HG03103 (cell line): ENCODE results near the gene SYT8.
"Not testable (repeated sequence)": the region's sequence is repeated elsewhere in the genome, so short reads cannot be mapped to it uniquely, and the experiment has no call there.

Source experiments
- ATAC-seq: cut with Tn5 transposase; IDR thresholded peaks from one replicate; pipeline ENCODE4 v1.9.1; 2021; ENCODE audit warnings: low read depth; ENCODE audit not compliant: unreplicated experiment

The SYT8 gene

GRCh38 chr11:1868636-1869291, 34.0 kb downstream of the SYT8 start:
- no peak for ATAC-seq

DNA sequence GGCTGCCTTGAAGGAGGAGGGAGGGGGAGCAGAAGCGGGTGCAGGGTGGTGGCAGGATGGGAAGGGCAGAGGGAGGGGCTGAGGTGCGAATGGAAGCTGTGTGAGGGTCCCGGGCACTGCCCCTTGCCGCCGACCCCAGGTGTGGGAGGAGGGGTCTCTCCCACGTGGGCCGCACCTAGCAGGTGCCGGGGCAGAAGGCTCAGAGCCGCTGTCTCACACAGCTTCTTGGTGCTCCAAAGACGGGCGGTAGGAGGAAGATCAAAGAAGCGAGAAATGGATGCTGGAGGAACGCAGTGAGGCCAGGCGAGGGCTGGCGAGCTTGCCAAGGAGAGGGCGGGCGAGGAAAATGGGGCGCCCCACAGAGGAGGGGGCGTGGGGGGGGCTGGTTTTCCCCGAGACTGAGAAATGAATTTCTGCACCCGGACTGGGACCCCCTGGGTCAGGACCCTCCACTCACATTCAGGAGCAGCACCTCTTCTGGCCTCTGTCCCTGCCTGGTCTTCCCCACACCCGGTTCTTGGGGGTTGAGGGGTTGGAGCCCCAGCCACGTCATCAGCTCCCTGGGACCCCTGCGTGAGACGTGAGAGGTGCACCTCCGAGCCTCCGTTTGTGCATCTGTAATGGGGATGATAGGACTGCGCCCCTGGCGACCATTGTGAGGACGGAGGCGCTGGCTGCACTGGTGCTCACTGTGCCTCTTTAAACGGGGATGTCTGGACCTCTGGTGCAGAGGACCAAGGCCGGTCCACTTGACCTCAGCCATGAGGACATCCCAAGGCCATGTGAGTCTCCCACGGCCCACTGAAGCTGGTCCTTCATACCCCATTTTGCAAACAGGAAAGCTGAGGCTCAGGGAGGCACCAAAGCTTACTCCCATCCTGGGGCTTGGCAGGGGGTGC, 34.9 kb downstream of the SYT8 start:
- no peak for ATAC-seq

DNA sequence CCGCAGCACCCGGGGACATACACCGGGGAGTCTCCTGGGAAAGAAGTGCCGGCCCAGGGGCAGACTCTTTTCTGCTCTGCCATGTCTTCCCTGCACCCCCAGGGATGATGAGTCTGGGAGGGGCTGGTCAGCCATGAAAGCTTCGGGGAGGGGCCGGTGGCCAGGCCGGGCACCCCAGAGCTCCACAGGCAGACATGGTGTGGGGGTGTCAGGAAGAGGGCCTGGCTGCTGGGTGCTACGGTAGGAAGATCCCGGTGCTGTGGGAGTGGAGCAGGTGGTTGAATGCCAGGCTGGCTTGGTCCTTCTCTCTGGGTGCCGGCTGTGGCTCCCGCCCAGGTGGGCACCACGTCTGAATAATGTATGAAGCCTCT, 35.5 kb downstream of the SYT8 start:
- ATAC-seq, result no peak

DNA sequence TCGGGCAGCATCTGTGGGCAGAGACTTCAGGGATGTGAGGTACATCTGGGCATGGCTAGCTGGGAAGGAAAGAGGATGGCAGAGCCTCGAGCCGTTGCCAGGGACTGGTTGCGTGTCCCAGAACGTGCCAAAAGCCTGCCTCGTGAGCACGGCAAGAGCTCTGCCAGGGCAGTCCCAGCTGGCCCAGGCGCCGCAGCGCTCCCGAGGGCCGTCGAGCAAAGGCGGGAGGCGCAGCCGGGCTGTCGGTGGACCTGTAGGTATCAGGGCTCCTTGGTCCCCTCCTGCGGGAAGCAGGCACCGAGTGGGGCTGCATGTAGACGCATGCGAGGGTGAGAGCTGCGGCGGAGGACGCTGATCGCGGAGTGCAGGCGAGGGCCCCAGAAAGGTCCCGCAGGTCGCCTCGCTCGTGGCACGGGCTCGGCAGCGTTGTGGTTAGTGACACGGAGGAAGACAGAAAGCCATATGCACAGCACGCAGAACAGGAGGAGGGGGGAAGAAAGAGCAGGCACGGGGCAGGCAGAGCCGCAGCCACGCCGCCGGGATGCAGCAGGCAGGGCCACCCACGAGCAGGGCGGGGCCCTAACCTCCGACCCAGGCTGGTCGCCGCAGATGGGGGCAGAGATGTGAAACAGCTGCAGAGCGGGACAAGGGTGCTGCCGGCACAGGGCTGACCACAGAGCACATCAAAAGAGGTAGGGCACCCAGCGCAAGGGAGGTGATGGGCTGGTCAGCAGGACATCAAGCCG, 36.1 kb downstream of the SYT8 start:
- ATAC-seq, result no peak

DNA sequence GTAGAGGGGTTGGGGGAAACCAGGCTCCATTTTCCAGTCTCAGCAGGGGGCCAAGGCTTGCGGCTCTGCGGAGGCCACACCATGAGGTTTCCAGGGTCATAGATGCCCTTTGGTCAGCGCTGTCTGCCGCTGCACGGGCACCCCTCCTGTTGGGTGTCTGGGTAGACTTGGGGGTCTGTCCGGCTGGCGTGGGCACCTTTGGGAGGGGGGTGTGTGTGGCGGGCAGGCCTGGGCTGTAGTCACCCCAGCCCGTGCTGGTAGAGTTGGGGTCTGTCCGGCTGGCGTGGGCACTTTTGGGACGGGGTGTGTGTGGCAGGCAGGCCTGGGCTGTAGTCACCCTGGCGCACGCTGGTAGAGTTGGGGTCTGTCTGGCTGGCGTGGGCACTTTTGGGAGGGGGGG, 36.7 kb downstream of the SYT8 start:
- ATAC-seq, result no peak

GRCh38 chr11:1872267-1872985, 37.6 kb downstream of the SYT8 start:
- ATAC-seq, result no peak

- no peak for ATAC-seq
Observed at GRCh38 chr11:1873048-1873812, 38.4 kb downstream of the SYT8 start.

DNA sequence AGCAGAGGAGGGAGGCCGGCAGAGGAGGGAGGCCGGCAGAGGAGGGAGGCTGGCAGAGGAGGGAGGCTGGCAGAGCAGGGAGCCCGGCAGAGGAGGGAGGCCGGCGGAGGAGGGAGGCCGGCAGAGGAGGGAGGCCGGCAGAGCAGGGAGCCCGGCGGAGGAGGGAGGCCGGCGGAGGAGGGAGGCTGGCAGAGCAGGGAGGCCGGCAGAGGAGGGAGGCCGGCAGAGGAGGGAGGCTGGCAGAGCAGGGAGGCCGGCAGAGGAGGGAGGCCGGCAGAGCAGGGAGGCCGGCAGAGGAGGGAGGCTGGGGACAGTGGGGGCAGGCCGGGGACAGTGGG, 39.0 kb downstream of the SYT8 start:
- not testable (repeated sequence) for ATAC-seq

- not testable (repeated sequence) for ATAC-seq
Observed at GRCh38 chr11:1874441-1875092, 39.8 kb downstream of the SYT8 start.

DNA sequence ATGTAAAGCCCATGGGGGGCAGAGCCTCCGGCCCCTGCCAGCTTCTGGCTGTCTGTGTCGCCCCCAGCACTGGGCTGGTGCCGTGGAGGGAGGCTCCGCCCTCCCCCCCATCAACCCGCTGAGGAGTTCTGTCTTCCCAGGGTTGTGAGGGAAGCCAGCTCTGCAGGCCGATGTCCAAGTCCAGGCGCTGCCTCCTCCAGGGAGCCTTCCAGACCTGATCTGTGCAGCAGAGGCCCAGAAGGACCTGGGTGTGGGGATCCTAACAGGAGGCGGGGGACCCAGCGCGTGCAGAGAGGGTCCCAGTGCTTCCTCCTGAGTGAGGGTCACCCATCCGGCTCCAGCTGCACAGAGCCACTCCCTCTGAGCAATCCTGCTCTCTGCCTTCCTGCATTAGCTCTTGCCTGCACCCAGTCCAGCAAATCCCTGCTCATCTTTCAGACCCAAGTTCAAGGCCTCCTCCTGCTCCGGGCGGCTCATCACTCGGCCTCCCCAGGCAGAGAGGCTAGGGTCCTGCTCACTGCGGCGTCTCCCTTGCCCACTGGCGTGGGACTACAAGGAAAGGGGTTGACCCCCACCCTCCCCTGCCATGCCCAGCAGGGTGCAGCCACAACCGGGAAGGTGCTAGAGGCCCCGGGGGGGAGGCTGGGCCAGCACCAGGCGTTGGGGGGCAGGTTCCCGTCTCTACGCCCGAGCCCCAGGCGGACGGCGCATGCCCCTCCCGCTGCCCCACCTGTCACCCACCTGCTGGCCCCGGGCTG, 40.5 kb downstream of the SYT8 start:
- no peak for ATAC-seq

DNA sequence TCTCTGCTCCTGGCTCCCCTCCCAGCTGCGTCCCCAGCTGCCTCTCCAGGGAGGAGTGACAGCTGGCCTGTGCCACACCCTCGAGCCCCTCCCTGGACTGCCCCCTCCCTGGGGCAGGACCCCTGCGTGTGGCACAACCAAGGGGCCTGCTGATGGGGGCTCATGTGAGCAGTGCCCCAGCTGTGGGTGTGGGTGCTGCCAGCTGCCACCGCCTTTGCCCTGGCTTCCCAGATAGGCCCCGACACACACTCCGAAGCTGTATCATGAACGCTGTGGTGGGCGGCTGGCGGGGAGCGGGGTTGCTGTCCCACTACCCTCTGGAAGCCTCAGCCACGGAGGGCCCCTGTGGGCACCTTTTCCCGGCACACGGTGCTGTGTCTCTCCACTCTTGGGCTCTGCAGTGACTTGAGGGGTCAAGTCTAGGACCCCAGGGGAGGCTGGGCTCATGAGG, 41.1 kb downstream of the SYT8 start:
- not testable (repeated sequence) for ATAC-seq

DNA sequence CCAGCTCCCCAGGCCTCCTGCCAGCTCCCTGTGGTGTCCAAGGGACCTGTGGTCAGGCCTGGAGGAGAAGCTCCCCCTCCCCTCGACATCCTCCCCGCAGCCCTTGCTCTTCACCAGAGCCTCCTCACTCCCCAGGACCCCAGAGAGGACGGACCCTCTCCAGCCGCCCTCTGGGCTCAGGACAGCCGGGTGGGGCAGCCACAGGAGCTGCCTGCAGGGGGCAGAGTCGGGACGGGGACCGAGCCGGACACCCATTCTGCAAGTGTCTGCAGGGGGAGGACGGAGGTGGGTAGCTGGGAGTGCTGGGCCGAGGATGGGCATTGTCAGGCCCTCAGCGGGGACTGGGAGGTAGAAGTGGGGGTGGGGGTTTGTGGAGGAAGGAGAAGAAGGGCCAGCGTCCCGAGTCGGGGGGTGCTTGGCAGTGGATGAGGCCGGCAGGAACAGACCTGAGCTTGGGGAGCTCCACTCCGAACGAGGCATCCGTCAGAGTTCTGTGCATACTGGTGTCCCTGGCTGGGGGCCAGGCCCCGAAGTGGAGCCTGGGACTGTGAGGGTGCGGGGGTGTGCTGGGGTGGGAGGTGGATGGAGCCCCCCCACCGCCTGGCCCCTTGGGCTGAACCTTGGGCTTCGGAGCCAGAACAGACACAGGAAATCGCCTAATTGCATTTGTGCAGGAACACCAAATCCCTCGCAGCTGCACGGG, 41.7 kb downstream of the SYT8 start:
- ATAC-seq, result no peak

DNA sequence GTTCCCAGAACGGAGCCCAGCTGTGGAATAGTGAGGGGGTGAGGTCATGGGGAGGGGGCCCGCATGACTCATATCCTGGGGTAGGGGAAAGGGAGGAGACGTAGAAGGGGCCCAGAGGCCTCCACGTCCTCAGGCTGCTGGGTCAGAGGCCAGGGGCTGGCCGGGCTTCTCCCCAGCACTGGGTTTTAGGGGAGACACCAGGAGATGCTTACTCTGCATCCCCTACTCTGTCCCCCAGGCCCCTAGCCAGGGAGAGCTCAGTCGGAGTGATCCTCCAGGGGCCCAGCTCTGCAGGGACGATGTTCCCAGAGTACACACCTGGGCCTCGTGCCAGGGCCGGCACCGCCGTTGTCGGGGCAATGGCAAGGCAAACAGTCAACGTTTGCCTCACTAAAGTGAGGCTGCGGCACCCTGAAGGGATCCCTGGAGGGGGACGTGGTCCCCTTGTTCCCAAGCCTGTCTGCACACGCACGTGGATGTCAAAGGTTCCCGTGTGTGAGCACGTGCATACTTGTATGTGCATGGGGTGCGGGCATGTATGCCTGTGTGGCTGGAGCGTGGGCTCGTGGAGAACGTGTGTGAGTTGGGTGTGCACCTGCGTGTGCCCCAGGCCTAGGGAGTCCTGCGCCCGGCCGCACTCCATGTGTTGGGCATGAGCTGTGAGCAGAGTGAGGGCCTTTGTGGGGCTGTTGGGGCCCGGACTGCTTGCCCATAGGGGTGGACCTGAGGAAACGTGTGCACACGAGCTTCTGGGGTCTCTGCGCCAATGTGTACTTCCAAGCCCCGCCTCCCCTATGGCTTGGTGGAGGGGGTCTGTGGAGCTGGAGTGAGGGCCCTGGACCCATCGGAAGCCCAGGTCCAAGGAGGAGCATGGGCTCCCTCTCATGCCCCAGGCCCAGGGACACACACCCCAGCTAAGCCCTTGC, 42.7 kb downstream of the SYT8 start:
- no peak for ATAC-seq

- no peak for ATAC-seq
Observed at GRCh38 chr11:1878137-1879031, 43.6 kb downstream of the SYT8 start.

- ATAC-seq, result no peak
Observed at GRCh38 chr11:1879342-1879940, 44.7 kb downstream of the SYT8 start.
